Glomerular visceral epithelial cell (primary cell): ENCODE measurements around the gene CDK14.
A peak's percentile ranks its signal among the peaks of the same experiment; 100 is the strongest.
"Not testable (repeated sequence)": the region's sequence is repeated elsewhere in the genome, so short reads cannot be mapped to it uniquely, and the experiment has no call there.

Source experiments
- DNase-seq: peaks from one replicate; pipeline ENCODE4 v3.0.0-alpha.2; 2016; ENCODE audit errors: extremely low spot score

The CDK14 gene

GRCh38 chr7:90791596-90791995 lies 195.5 kb downstream of the CDK14 start:
- DNase-seq: no peak

GRCh38 chr7:90792301-90792700 lies 196.2 kb downstream of the CDK14 start:
- no peak for DNase-seq

- not testable (repeated sequence) for DNase-seq
Measured at GRCh38 chr7:90794234-90794633, 198.1 kb downstream of the CDK14 start.

GRCh38 chr7:90797596-90797995 lies 201.5 kb downstream of the CDK14 start:
- no peak for DNase-seq

GRCh38 chr7:90804370-90804769 lies 208.2 kb downstream of the CDK14 start:
- no peak for DNase-seq

- not testable (repeated sequence) for DNase-seq
Measured at GRCh38 chr7:90815552-90815951, 219.4 kb downstream of the CDK14 start.

GRCh38 chr7:90816511-90817142 lies 220.5 kb downstream of the CDK14 start:
- peak; percentile 91 for DNase-seq

- no peak for DNase-seq
Measured at GRCh38 chr7:90817151-90817550, 221.0 kb downstream of the CDK14 start.

- no peak for DNase-seq
Measured at GRCh38 chr7:90817846-90818245, 221.7 kb downstream of the CDK14 start.

- DNase-seq: no peak
Measured at GRCh38 chr7:90818341-90818740, 222.2 kb downstream of the CDK14 start.

GRCh38 chr7:90821961-90822620 lies 226.0 kb downstream of the CDK14 start:
- no peak for DNase-seq

GRCh38 chr7:90824386-90825307 lies 228.5 kb downstream of the CDK14 start:
- peak; percentile 49 for DNase-seq

- no peak for DNase-seq
Measured at GRCh38 chr7:90825779-90826178, 229.7 kb downstream of the CDK14 start.

GRCh38 chr7:90828601-90829000 lies 232.5 kb downstream of the CDK14 start:
- DNase-seq: no peak

GRCh38 chr7:90830308-90830707 lies 234.2 kb downstream of the CDK14 start:
- no peak for DNase-seq

- DNase-seq: no peak
Measured at GRCh38 chr7:90832726-90833125, 236.6 kb downstream of the CDK14 start.

- no peak for DNase-seq
Measured at GRCh38 chr7:90833443-90833842, 237.3 kb downstream of the CDK14 start.

- no peak for DNase-seq
Measured at GRCh38 chr7:90834771-90835170, 238.7 kb downstream of the CDK14 start.

GRCh38 chr7:90835861-90836260 lies 239.7 kb downstream of the CDK14 start:
- no peak for DNase-seq

GRCh38 chr7:90836937-90837336 lies 240.8 kb downstream of the CDK14 start:
- DNase-seq: no peak

- no peak for DNase-seq
Measured at GRCh38 chr7:90838799-90839198, 242.7 kb downstream of the CDK14 start.

GRCh38 chr7:90839316-90839715 lies 243.2 kb downstream of the CDK14 start:
- no peak for DNase-seq
